NCI-H2227 (cell line): ENCODE measurements around the gene HNF1B.
"Not testable (repeated sequence)": the region's sequence is repeated elsewhere in the genome, so short reads cannot be mapped to it uniquely, and the experiment has no call there.

Experiments used
- DNase-seq: peaks from one replicate; lab custom pipeline; 2025; ENCODE audit not compliant: unreplicated experiment; lab: John Stamatoyannopoulos, UW

Gene HNF1B

GRCh38 chr17:37708008-37708615 lies 36.7 kb downstream of the HNF1B start:
- no peak for DNase-seq

- DNase-seq: no peak
These were observed 38.4 kb downstream of the HNF1B start for GRCh38 chr17:37706446-37706845.

- no peak for DNase-seq
These were observed 42.3 kb downstream of the HNF1B start for GRCh38 chr17:37702598-37702997.

- DNase-seq: no peak
These were observed 43.4 kb downstream of the HNF1B start for GRCh38 chr17:37701496-37701898.

GRCh38 chr17:37700881-37701280 lies 44.0 kb downstream of the HNF1B start:
- no peak for DNase-seq

GRCh38 chr17:37699285-37699973 lies 45.4 kb downstream of the HNF1B start:
- no peak for DNase-seq

GRCh38 chr17:37698911-37699255 lies 46.0 kb downstream of the HNF1B start:
- DNase-seq: no peak

GRCh38 chr17:37698132-37698910 lies 46.5 kb downstream of the HNF1B start:
- no peak for DNase-seq

GRCh38 chr17:37697381-37697780 lies 47.5 kb downstream of the HNF1B start:
- DNase-seq: no peak

- no peak for DNase-seq
These were observed 48.5 kb downstream of the HNF1B start for GRCh38 chr17:37696366-37696765.

GRCh38 chr17:37695726-37696125 lies 49.1 kb downstream of the HNF1B start:
- DNase-seq: no peak

- DNase-seq: no peak
These were observed 50.1 kb downstream of the HNF1B start for GRCh38 chr17:37694734-37695133.

- DNase-seq: no peak
These were observed 51.5 kb downstream of the HNF1B start for GRCh38 chr17:37693328-37693727.

GRCh38 chr17:37691807-37692206 lies 53.1 kb downstream of the HNF1B start:
- no peak for DNase-seq

- no peak for DNase-seq
These were observed 55.5 kb downstream of the HNF1B start for GRCh38 chr17:37689317-37689716.

- DNase-seq: no peak
These were observed 61.3 kb downstream of the HNF1B start for GRCh38 chr17:37683454-37683984.

GRCh38 chr17:37682007-37682406 lies 62.9 kb downstream of the HNF1B start:
- DNase-seq: no peak

- DNase-seq: not testable (repeated sequence)
These were observed 64.9 kb downstream of the HNF1B start for GRCh38 chr17:37679995-37680394.

GRCh38 chr17:37678036-37678435 lies 66.8 kb downstream of the HNF1B start:
- no peak for DNase-seq

GRCh38 chr17:37677021-37677420 lies 67.8 kb downstream of the HNF1B start:
- DNase-seq: no peak

- DNase-seq: no peak
These were observed 68.5 kb downstream of the HNF1B start for GRCh38 chr17:37676115-37676925.
